Gastroesophageal sphincter (tissue), 4 donors: ENCODE measurements around the gene ID2. TPM values are rescaled to one million over a fixed set of nuclear protein-coding genes. Genes with fewer than 3 reads are reported as not detected.
A peak's percentile ranks its signal among the peaks of the same experiment; 100 is the strongest.

Source experiments
- ATAC-seq: fragments of 150-250 bp; one replicate; pipeline ENCODE4 v1.9.1; 2016; ENCODE audit warnings: mild to moderate bottlenecking, moderate library complexity
- H3K27ac ChIP-seq, 4 donors: fragments of 200-600 bp; sonication (generic) in 3 of 4; 1 replicate in 3 of 4; 2 replicates in 1 of 4; pipeline ENCODE4 v1.5.1; 2016 to 2019
- H3K27me3 ChIP-seq: fragments of 200-600 bp; sonication (generic); one replicate; pipeline ENCODE4 v1.5.1; 2019
- H3K36me3 ChIP-seq, 2 donors: fragments of 200-600 bp; sonication (generic); one replicate each; pipeline ENCODE4 v1.5.1; 2019; ENCODE audit warnings: control low read depth in 1 of 2
- H3K4me1 ChIP-seq, 3 donors: fragments of 200-600 bp; sonication (generic); 1 replicate in 2 of 3; 2 replicates in 1 of 3; pipeline ENCODE4 v1.5.1; 2016 to 2019; ENCODE audit warnings: control low read depth in 2 of 3
- H3K4me3 ChIP-seq, 2 donors: fragments of 200-600 bp; sonication (generic); one replicate each; pipeline ENCODE4 v1.5.1; 2019; ENCODE audit warnings: mild to moderate bottlenecking in 1 of 2, moderate library complexity in 1 of 2
- H3K9me3 ChIP-seq, 3 donors: fragments of 200-600 bp; sonication (generic); one replicate each; pipeline ENCODE4 v1.5.1; 2017 to 2019; ENCODE audit warnings: control low read depth in 2 of 3
- EP300 ChIP-seq: sonication (generic); formaldehyde crosslinking; IDR thresholded peaks from one replicate; pipeline ENCODE4 v1.6.1; 2017; ENCODE audit warnings: antibody characterized with exemption, mild to moderate bottlenecking
- POLR2A ChIP-seq, 2 donors: fragments of 450-650 bp; IDR thresholded peaks; one replicate each; pipeline ENCODE4 v1.6.1; 2017; ENCODE audit warnings: antibody characterized with exemption in 2 of 2, mild to moderate bottlenecking in 2 of 2, moderate library complexity in 1 of 2
- POLR2AphosphoS5 ChIP-seq: sonication (generic); formaldehyde crosslinking; IDR thresholded peaks from one replicate; pipeline ENCODE4 v1.6.1; 2017; ENCODE audit warnings: antibody characterized with exemption
- WGBS, 2 donors: methylation state at CpG; one replicate each; pipeline ENCODE4 v1.1.5; 2018; ENCODE audit warnings: low coverage in 1 of 2; 5-methylcytosine and 5-hydroxymethylcytosine counted together
- total RNA-seq, 4 donors: library from RNA; depleted of rRNA; stranded (reverse); fragments of >200 nt; gene quantifications; one replicate each; pipeline ENCODE4 v1.1.0, GENCODE V29; 2016
- TF ChIP-seq, protein P1 (sequence below), 4 experiments: fragments of 200-600 bp in 2 of 4; fragments of 450-650 bp in 2 of 4; sonication (generic) in 1 of 4; IDR thresholded peaks; one replicate each; pipeline ENCODE4 v1.5.1; 2017 to 2019; ENCODE audit warnings: antibody characterized with exemption in 4 of 4, mild to moderate bottlenecking in 2 of 4, moderate library complexity in 2 of 4

Gene ID2
- total RNA-seq, 4 donors from 2014 or later, result 142 to 384 (median 169) TPM

DNA sequence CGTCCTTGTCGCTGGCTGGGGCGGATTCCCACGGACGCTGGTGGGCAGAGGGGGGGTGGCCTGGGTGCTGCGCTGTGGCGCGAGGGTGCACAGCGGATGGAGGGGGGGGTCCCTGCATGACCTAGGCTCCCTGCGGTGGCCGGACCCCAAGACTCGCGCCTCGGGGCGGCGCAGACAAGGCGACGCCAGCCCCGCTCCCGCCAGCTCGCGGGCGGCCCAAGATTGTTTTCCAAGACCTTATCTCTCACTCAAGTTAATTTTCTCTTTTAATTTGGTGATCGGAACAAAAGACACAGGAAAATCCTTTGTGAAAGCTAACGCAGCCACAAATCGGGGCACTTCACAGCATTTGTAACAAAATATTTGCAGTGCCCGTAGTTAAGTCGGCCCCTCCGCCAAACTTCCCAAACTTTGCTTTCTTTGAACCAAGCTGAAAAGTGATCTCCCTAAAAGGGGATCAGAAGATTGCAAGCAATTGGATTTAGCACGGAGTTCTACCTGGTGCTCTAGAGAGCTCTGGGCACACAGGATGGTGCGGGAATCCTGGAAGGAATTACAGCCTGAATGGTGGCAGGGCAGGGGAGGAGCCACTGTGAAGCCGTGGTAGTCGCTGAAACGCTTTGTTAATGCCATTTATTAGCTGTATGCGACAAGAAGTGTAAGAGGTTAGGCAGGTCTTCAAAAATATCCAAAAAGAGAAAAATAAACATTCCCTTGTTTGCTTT, 4.8 kb upstream of the ID2 start:
- H3K4me1 ChIP-seq, result peaks cover 0 to 62% (median 16%) of the 10 kb centered on the region in 3 donors
- no peaks in the 10 kb centered on the region for H3K27me3 ChIP-seq
- WGBS, 2 donors, result 0 to 10% methylated on average over 12 of the region's 35 CpGs
- TF ChIP-seq, protein P1, sequence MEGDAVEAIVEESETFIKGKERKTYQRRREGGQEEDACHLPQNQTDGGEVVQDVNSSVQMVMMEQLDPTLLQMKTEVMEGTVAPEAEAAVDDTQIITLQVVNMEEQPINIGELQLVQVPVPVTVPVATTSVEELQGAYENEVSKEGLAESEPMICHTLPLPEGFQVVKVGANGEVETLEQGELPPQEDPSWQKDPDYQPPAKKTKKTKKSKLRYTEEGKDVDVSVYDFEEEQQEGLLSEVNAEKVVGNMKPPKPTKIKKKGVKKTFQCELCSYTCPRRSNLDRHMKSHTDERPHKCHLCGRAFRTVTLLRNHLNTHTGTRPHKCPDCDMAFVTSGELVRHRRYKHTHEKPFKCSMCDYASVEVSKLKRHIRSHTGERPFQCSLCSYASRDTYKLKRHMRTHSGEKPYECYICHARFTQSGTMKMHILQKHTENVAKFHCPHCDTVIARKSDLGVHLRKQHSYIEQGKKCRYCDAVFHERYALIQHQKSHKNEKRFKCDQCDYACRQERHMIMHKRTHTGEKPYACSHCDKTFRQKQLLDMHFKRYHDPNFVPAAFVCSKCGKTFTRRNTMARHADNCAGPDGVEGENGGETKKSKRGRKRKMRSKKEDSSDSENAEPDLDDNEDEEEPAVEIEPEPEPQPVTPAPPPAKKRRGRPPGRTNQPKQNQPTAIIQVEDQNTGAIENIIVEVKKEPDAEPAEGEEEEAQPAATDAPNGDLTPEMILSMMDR (IDR thresholded peaks at IDR 0.05), result no peak
- no peak for TF ChIP-seq POLR2AphosphoS5
- TF ChIP-seq POLR2A (IDR thresholded peaks at IDR 0.05), result no peak
- no peak for TF ChIP-seq EP300
- peak overlapping the region; percentile 76 to 99 (median 97) for H3K27ac ChIP-seq
- ATAC-seq, result no peak
- no peaks in the 10 kb centered on the region for H3K36me3 ChIP-seq
- H3K9me3 ChIP-seq, result peaks cover 0 to 13% (median 0%) of the 10 kb centered on the region in 3 donors
- H3K4me3 ChIP-seq, result peak overlapping the region; percentile 22 to 89

DNA sequence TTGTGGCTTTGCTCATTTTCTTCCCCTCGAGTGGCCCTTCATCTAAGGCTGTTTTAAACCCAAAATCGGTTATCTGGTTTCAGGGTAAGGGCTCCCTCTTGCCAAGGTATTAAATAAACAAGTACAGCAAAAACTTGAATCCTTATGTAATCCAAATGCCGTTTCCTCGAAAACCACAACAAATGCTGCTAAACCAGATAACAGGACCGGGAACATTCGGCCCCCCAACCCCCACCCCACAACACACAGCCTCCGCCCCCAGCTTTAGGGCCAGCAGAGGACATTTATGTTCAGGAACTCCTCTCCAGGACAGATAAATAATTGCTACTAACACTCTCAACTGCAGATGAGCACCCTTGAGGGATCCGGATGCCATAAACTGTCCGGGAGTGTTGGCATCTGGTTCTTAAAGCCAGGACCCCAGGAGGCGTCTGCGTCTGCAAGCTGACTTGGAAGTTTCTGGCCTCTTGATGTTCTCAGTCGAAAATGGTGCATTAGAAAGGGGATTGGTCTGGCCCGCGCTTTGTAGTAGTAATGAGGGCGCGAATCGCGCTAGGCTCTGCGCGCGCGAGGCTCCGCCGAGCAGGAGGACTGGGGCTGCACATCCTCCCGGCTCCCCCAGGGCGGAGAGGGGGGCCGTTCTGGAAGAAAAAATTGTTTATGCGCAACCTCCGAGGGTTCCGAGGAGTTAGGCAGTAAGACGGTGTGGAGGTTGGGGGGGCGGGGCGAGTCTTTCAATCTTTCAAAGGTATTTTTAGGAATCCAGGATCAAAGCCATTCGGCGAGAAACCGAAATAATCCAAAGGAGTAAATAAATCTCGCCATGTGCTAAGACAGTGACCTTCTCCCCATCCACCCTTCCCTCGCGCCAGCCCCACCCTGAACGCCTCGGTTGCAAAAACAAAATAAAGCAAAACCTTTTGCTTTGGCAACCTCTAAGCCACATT, 3.9 kb upstream of the ID2 start:
- no peak for TF ChIP-seq POLR2A (IDR thresholded peaks at IDR 0.05)
- peak; percentile 17 for TF ChIP-seq POLR2AphosphoS5
- TF ChIP-seq, protein P1 (IDR thresholded peaks at IDR 0.05), result peak in 2 of 4 experiments; percentile 29 to 35
- TF ChIP-seq EP300, result no peak
- Histone ChIP-seq H3K36me3 (no peaks in the 10 kb centered on the region), H3K4me1 (peaks cover 0 to 62% (median 16%) of the 10 kb centered on the region in 3 donors), H3K27me3 (no peaks in the 10 kb centered on the region), H3K4me3 (peak overlapping the region; percentile 22 to 89), H3K27ac (peak overlapping the region; percentile 76 to 99 (median 97)), H3K9me3 (peaks cover 0 to 13% (median 0%) of the 10 kb centered on the region in 3 donors)
- 0 to 1% methylated on average over 13 to 15 of the region's 41 CpGs for WGBS, 2 donors
- no peak for ATAC-seq

DNA sequence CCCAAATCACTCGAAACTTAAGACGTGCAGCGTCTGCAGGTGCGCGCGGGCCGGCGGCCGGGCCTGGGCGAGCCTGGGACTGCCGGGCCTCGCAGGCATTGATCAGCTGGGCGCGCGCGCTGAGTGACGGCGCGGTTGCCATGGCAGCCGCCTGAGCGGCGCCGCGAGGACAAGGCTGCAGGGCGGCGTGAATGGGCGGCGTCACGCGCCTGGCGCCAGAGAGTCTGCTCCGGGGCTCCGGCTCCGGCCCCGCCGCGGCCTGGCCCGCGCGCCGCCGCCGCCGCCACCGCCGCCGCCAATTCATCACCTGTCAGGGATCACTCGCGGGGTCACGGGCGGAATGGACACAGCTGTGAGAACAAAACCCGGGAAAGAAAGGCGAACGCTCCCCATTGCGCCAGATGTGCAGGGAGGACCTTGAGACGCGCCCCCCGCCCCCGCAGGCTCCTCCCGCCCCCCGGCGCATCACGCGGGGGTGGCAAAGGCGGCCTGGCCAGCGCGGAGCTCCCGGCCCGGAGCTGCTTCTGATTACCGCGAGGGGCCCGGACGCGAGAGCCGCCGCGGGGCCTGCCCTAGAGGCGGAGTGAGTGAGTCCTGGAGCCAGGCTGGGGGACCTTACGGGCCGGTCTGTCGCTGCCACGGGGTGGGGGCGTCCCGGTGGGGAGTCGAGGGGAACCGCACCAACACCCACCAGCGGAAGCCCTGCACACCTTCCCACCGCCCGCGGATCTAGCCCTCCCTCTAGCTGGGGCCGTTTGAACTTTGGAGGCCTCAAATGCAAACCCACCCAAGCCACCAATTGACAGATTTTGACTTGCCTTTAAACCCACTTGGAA, 2.9 kb upstream of the ID2 start:
- peak; percentile 79 for TF ChIP-seq POLR2AphosphoS5
- TF ChIP-seq EP300, result no peak
- TF ChIP-seq, protein P1 (IDR thresholded peaks at IDR 0.05), result peak in 2 of 4 experiments; percentile 12 to 32
- peak; percentile 18 to 37 for TF ChIP-seq POLR2A (IDR thresholded peaks at IDR 0.05)
- Histone ChIP-seq H3K4me1 (peaks cover 0 to 62% (median 16%) of the 10 kb centered on the region in 3 donors), H3K9me3 (peaks cover 0 to 13% (median 0%) of the 10 kb centered on the region in 3 donors), H3K4me3 (peak overlapping the region; percentile 47 to 89), H3K36me3 (no peaks in the 10 kb centered on the region), H3K27ac (peak overlapping the region; percentile 92 to 99 (median 97)), H3K27me3 (no peaks in the 10 kb centered on the region)
- ATAC-seq, result peak; percentile 78
- WGBS, 2 donors, result 4% methylated on average over 5 of the region's 91 CpGs; no CpG with 5 or more reads in 1 of the 2 donors

DNA sequence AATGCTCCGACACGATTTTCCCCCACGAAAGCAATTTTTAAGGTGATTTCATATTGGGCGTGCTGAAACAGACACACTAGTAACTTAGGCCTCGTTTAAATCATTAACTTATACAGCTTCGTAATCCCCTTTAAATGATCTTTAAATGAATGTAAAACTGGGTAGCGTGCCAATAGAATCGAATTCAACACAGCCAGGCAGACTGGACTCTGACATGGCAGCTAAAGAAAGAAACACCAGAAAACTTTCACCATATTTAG, 2.4 kb upstream of the ID2 start:
- H3K4me3 ChIP-seq, result peak overlapping the region; percentile 47 to 89
- H3K27me3 ChIP-seq, result no peaks in the 10 kb centered on the region
- H3K27ac ChIP-seq, result peak overlapping the region; percentile 92 to 99 (median 97)
- WGBS, 2 donors, result 5 to 16% methylated on average over 8 of the region's 8 CpGs
- ATAC-seq, result no peak
- peaks cover 0 to 66% (median 17%) of the 10 kb centered on the region in 3 donors for H3K4me1 ChIP-seq
- H3K36me3 ChIP-seq, result no peaks in the 10 kb centered on the region
- TF ChIP-seq POLR2AphosphoS5 (no peak), POLR2A (IDR thresholded peaks at IDR 0.05) (no peak), EP300 (no peak)
- TF ChIP-seq, protein P1 (IDR thresholded peaks at IDR 0.05), result no peak
- H3K9me3 ChIP-seq, result peaks cover 0 to 8% (median 0%) of the 10 kb centered on the region in 3 donors
